Measurements from ENCODE around the gene CFDP1.

The CFDP1 gene

GRCh38 chr16:75476817-75477216 is 43.5 kb upstream of the CFDP1 start:
- no peak overlapping the region for H3K4me2 ChIP-seq (ENCODE audit: low read depth, low read length)
- H2AFZ ChIP-seq (ENCODE audit: low read length) = no peak overlapping the region
- H3K9ac ChIP-seq (ENCODE audit: low read length) = no peak overlapping the region
- TF ChIP-seq CTCF (IDR thresholded peaks at IDR 0.05; ENCODE audit: low read length) (no peak), EZH2phosphoT487 (IDR thresholded peaks at IDR 0.05; ENCODE audit: low read length) (no peak), EZH2 (optimal IDR thresholded peaks at IDR 0.05; ENCODE audit: low read depth, low read length) (no peak)
- no peaks in the 10 kb centered on the region for H3K79me2 ChIP-seq (ENCODE audit: low read length)
- H4K20me1 ChIP-seq (ENCODE audit: insufficient read depth, low read length) = no peaks in the 10 kb centered on the region
- H3K9me2 ChIP-seq (replicated peaks; ENCODE audit: insufficient read depth, low read length) = no peaks in the 10 kb centered on the region
- no peaks in the 10 kb centered on the region for H3K27me3 ChIP-seq (replicated peaks; ENCODE audit: insufficient read depth, low read length)
- H3K4me1 ChIP-seq (ENCODE audit: low read length) = no peaks in the 10 kb centered on the region
- no peaks in the 10 kb centered on the region for H3K9me3 ChIP-seq (replicated peaks; ENCODE audit: insufficient read depth, low read length)
- no peak overlapping the region for H3K4me3 ChIP-seq (ENCODE audit: low read length)
- H3F3A ChIP-seq (ENCODE audit: insufficient read depth, low read length) = no peaks in the 10 kb centered on the region
- DNase-seq = no peak
- no peaks in the 10 kb centered on the region for H3K36me3 ChIP-seq (replicated peaks; ENCODE audit: insufficient read depth, low read length)
- no peak overlapping the region for H3K27ac ChIP-seq (ENCODE audit: low read length)

GRCh38 chr16:75475420-75475847 is 42.1 kb upstream of the CFDP1 start:
- Histone ChIP-seq H3K36me3 (replicated peaks; ENCODE audit: insufficient read depth, low read length) (no peaks in the 10 kb centered on the region), H3F3A (ENCODE audit: insufficient read depth, low read length) (no peaks in the 10 kb centered on the region), H2AFZ (ENCODE audit: low read length) (no peak overlapping the region), H3K9me2 (replicated peaks; ENCODE audit: insufficient read depth, low read length) (no peaks in the 10 kb centered on the region), H3K9ac (ENCODE audit: low read length) (no peak overlapping the region), H3K9me3 (replicated peaks; ENCODE audit: insufficient read depth, low read length) (no peaks in the 10 kb centered on the region), H3K4me1 (ENCODE audit: low read length) (no peaks in the 10 kb centered on the region), H3K4me2 (ENCODE audit: low read depth, low read length) (no peak overlapping the region), H3K27me3 (replicated peaks; ENCODE audit: insufficient read depth, low read length) (no peaks in the 10 kb centered on the region), H3K4me3 (ENCODE audit: low read length) (no peak overlapping the region), H3K27ac (ENCODE audit: low read length) (no peak overlapping the region), H4K20me1 (ENCODE audit: insufficient read depth, low read length) (no peaks in the 10 kb centered on the region), H3K79me2 (ENCODE audit: low read length) (no peaks in the 10 kb centered on the region)
- DNase-seq = no peak
- no peak for TF ChIP-seq EZH2 (optimal IDR thresholded peaks at IDR 0.05; ENCODE audit: low read depth, low read length)
- no peak for TF ChIP-seq CTCF (IDR thresholded peaks at IDR 0.05; ENCODE audit: low read length)
- TF ChIP-seq EZH2phosphoT487 (IDR thresholded peaks at IDR 0.05; ENCODE audit: low read length) = no peak

GRCh38 chr16:75472908-75473877 is 39.9 kb upstream of the CFDP1 start:
- Histone ChIP-seq H3K9me3 (replicated peaks; ENCODE audit: insufficient read depth, low read length) (no peaks in the 10 kb centered on the region), H3K9ac (ENCODE audit: low read length) (no peak overlapping the region), H3K4me2 (ENCODE audit: low read depth, low read length) (no peak overlapping the region), H3K36me3 (replicated peaks; ENCODE audit: insufficient read depth, low read length) (no peaks in the 10 kb centered on the region), H3K9me2 (replicated peaks; ENCODE audit: insufficient read depth, low read length) (no peaks in the 10 kb centered on the region), H3K27ac (ENCODE audit: low read length) (no peak overlapping the region), H4K20me1 (ENCODE audit: insufficient read depth, low read length) (no peaks in the 10 kb centered on the region), H3K27me3 (replicated peaks; ENCODE audit: insufficient read depth, low read length) (no peaks in the 10 kb centered on the region), H3K79me2 (ENCODE audit: low read length) (no peaks in the 10 kb centered on the region), H3K4me1 (ENCODE audit: low read length) (no peaks in the 10 kb centered on the region), H3F3A (ENCODE audit: insufficient read depth, low read length) (no peaks in the 10 kb centered on the region), H3K4me3 (ENCODE audit: low read length) (no peak overlapping the region), H2AFZ (ENCODE audit: low read length) (no peak overlapping the region)
- DNase-seq = no peak
- TF ChIP-seq EZH2 (optimal IDR thresholded peaks at IDR 0.05; ENCODE audit: low read depth, low read length) = no peak
- TF ChIP-seq EZH2phosphoT487 (IDR thresholded peaks at IDR 0.05; ENCODE audit: low read length) = no peak
- no peak for TF ChIP-seq CTCF (IDR thresholded peaks at IDR 0.05; ENCODE audit: low read length)

All from MM.1S (cell line).